ENCODE measurements around the gene LGR6. TPM values are rescaled to one million over a fixed set of nuclear protein-coding genes. Genes with fewer than 3 reads are reported as not detected.

Gene LGR6
- total and polyA plus RNA-seq, 2 of the 8 experiments (the other 6 are each of a cell fraction or from before 2014, with no cell fraction given) = 0.50 to 1.0 TPM

DNA sequence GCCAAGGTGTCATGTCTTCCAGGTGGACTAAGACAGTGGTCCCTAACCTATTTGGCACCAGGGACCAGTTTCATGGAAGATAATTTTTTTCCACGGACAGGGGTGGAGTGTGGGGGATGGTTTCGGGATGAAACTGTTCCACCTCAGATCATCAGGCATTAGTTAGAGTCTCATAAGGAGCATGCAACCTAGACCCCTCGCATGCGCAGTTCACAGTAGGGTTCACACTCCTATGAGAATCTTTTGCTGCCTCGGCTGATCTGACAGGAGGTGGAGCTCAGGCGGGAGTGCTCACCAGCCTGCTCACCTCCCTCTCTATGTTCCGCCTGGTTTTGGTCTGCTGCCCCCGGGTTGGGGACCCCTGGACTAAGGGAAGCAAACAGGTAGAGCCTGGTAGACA is 30.9 kb downstream of the LGR6 start:
- WGBS, 2 experiments (ENCODE audit: extremely low coverage in 1 of 2, insufficient coverage in 1 of 2, insufficient read length in 1 of 2, insufficient replicate concordance in 2 of 2, low coverage in 1 of 2, low lambda C conversion rate in 2 of 2, missing lambda C conversion rate in 1 of 2) = 81% methylated on average over 7 of the region's 8 CpGs; no CpG with 5 or more reads in 1 of the 2 experiments
- no peak overlapping the region for H4K5ac ChIP-seq (ENCODE audit: insufficient read length, low read depth, low read length)
- H4K91ac ChIP-seq (replicated peaks; ENCODE audit: insufficient read length, low read length) = no peak overlapping the region
- FAIRE-seq (no peak), DNase-seq (ENCODE audit: low read depth in 1 of 2, low spot score in 2 of 2) (no peak)
- no peak overlapping the region for H2AFZ ChIP-seq (ENCODE audit: low read length)
- H3K27me3 ChIP-seq (replicated peaks in 1 of 4; ENCODE audit: control insufficient read depth in 3 of 4, extremely low read depth in 1 of 4, insufficient read depth in 3 of 4, low read length in 3 of 4) = no peaks in the 10 kb centered on the region; a peak in 1 of 7 replicates
- no peak overlapping the region for H2BK120ac ChIP-seq (replicated peaks; ENCODE audit: low read depth, low read length)
- no peak overlapping the region for H3K4ac ChIP-seq (replicated peaks; ENCODE audit: insufficient read length, low read depth, low read length)
- no peak overlapping the region for H2BK20ac ChIP-seq (ENCODE audit: low read length)
- no peaks in the 10 kb centered on the region for H3K9me3 ChIP-seq (ENCODE audit: insufficient read depth in 2 of 2, low read depth in 1 of 2, low read length in 1 of 2)
- no peak overlapping the region for H3K18ac ChIP-seq (ENCODE audit: extremely low read depth, low read length)
- no peak overlapping the region for H3K14ac ChIP-seq (ENCODE audit: insufficient read length)
- no peaks in the 10 kb centered on the region for H3K23me2 ChIP-seq (ENCODE audit: low read depth, low read length)
- H2BK12ac ChIP-seq (ENCODE audit: low read depth, low read length) = no peak overlapping the region
- H3K79me2 ChIP-seq (ENCODE audit: control insufficient read depth in 1 of 2, insufficient read depth in 2 of 2, low read length in 2 of 2) = no peaks in the 10 kb centered on the region
- H2AK5ac ChIP-seq (ENCODE audit: low read depth, low read length) = no peak overlapping the region
- no peaks in the 10 kb centered on the region for H3K36me3 ChIP-seq (ENCODE audit: control insufficient read depth in 2 of 4, insufficient read depth in 4 of 4, low read length in 3 of 4)
- H2BK5ac ChIP-seq (ENCODE audit: low read depth, low read length) = no peak overlapping the region
- no peak overlapping the region for H3K23ac ChIP-seq (ENCODE audit: insufficient read length)
- POLR2A ChIA-PET (ENCODE audit: partially characterized antibody) = interaction anchor here (1.2 to 1.7 kb wide), 3 partner anchors 9 to 10 kb away, joined by 4 to 6 read pairs (median 5); no protein-coding TSS in a partner anchor
- H4K20me1 ChIP-seq (replicated peaks in 1 of 2; ENCODE audit: control insufficient read depth in 1 of 2, insufficient read depth in 2 of 2, low read length in 2 of 2) = no peaks in the 10 kb centered on the region
- CTCF ChIA-PET (ENCODE audit: partially characterized antibody) = interaction anchor here (0.5 to 11.3 kb wide), 16 partner anchors 10 to 434 kb away, joined by 3 to 150 read pairs (median 5); partner anchors contain the start of gene LGR6
- TF ChIP-seq SIRT6 (IDR thresholded peaks at IDR 0.05; ENCODE audit: low read length) = no peak
- TF ChIP-seq, protein P1, sequence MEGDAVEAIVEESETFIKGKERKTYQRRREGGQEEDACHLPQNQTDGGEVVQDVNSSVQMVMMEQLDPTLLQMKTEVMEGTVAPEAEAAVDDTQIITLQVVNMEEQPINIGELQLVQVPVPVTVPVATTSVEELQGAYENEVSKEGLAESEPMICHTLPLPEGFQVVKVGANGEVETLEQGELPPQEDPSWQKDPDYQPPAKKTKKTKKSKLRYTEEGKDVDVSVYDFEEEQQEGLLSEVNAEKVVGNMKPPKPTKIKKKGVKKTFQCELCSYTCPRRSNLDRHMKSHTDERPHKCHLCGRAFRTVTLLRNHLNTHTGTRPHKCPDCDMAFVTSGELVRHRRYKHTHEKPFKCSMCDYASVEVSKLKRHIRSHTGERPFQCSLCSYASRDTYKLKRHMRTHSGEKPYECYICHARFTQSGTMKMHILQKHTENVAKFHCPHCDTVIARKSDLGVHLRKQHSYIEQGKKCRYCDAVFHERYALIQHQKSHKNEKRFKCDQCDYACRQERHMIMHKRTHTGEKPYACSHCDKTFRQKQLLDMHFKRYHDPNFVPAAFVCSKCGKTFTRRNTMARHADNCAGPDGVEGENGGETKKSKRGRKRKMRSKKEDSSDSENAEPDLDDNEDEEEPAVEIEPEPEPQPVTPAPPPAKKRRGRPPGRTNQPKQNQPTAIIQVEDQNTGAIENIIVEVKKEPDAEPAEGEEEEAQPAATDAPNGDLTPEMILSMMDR (IDR thresholded peaks at IDR 0.05; ENCODE audit: control extremely low read depth in 1 of 3, insufficient read depth in 1 of 3, low read depth in 1 of 3, low read length in 3 of 3) = no peak
- no peak for TF ChIP-seq MAFK (IDR thresholded peaks at IDR 0.05; ENCODE audit: low read depth, low read length)
- no peak for TF ChIP-seq PHF8 (conservative IDR thresholded peaks at IDR 0.05; ENCODE audit: low read depth, low read length)
- TF ChIP-seq BACH1 (IDR thresholded peaks at IDR 0.05; ENCODE audit: low read length) = no peak
- no peak for TF ChIP-seq SAP30 (IDR thresholded peaks at IDR 0.05; ENCODE audit: insufficient read depth, insufficient replicate concordance, low read length)
- no peak overlapping the region for H3K9ac ChIP-seq (replicated peaks in 1 of 4; ENCODE audit: extremely low read depth in 1 of 4, low read depth in 3 of 4, low read length in 3 of 4)
- no peak overlapping the region for H3K4me2 ChIP-seq (ENCODE audit: insufficient read depth in 1 of 2, low read depth in 2 of 2, low read length in 2 of 2)
- H3K27ac ChIP-seq (ENCODE audit: low read depth, low read length) = no peak overlapping the region
- H3K79me1 ChIP-seq (ENCODE audit: low read depth, low read length) = no peaks in the 10 kb centered on the region
- H3K4me3 ChIP-seq (ENCODE audit: extremely low read depth in 1 of 4, insufficient read depth in 2 of 4, low read depth in 3 of 4, low read length in 4 of 4) = no peak overlapping the region
- H2BK15ac ChIP-seq (ENCODE audit: low read length) = no peak overlapping the region
- H4K8ac ChIP-seq (ENCODE audit: extremely low read depth, insufficient read depth, low read length) = no peak overlapping the region
- peaks cover 0 to 7% (median 0%) of the 10 kb centered on the region in 4 experiments; a peak in 1 of 7 replicates for H3K4me1 ChIP-seq (replicated peaks in 1 of 4; ENCODE audit: control insufficient read depth in 3 of 4, insufficient read depth in 4 of 4, low read length in 3 of 4)
- no peak overlapping the region for H3K56ac ChIP-seq (replicated peaks; ENCODE audit: insufficient read length, low read depth, low read length)
